Trophoblast cell (in vitro differentiated cells and primary cell): ENCODE data around the gene SUSD2.

Experiments
- DNase-seq, 2 donors: peaks; one replicate each; pipeline ENCODE4 v3.0.0-alpha.2; 2016
- H2AFZ ChIP-seq: 2 replicates; pipeline ENCODE4 v1.6.1; 2013; ENCODE audit warnings: low read length, moderate library complexity, mild to moderate bottlenecking; ENCODE audit not compliant: insufficient read depth, poor library complexity
- H2AK5ac ChIP-seq: 2 replicates; pipeline ENCODE4 v1.6.1; 2013; ENCODE audit warnings: mild to moderate bottlenecking, low read length
- H2BK120ac ChIP-seq: 2 replicates; pipeline ENCODE4 v1.6.1; 2013; ENCODE audit warnings: low read length, mild to moderate bottlenecking, moderate library complexity; ENCODE audit not compliant: insufficient read depth, poor library complexity
- H2BK12ac ChIP-seq: 2 replicates; pipeline ENCODE4 v1.6.1; 2013; ENCODE audit warnings: mild to moderate bottlenecking, low read length, moderate library complexity
- H2BK5ac ChIP-seq: 2 replicates; pipeline ENCODE4 v1.6.1; 2013; ENCODE audit warnings: low read length, low read depth, moderate library complexity, mild to moderate bottlenecking; ENCODE audit not compliant: poor library complexity
- H3K14ac ChIP-seq: 2 replicates; pipeline ENCODE4 v1.6.1; 2013; ENCODE audit warnings: mild to moderate bottlenecking, low read length
- H3K18ac ChIP-seq: 2 replicates; pipeline ENCODE4 v1.6.1; 2013; ENCODE audit warnings: mild to moderate bottlenecking, low read length
- H3K23ac ChIP-seq: 2 replicates; pipeline ENCODE4 v1.6.1; 2013; ENCODE audit warnings: low read length
- H3K27ac ChIP-seq: 2 replicates; pipeline ENCODE4 v1.5.1; 2013; ENCODE audit warnings: low read depth, mild to moderate bottlenecking, inconsistent platforms, low read length, moderate library complexity
- H3K27me3 ChIP-seq: 2 replicates; pipeline ENCODE4 v1.6.1; 2013; ENCODE audit warnings: inconsistent platforms, mild to moderate bottlenecking, low read length, moderate library complexity; ENCODE audit not compliant: insufficient read depth
- H3K36me3 ChIP-seq, 2 experiments: 1 replicate in 1 of 2; 2 replicates in 1 of 2; pipeline ENCODE4 v1.6.1; 2013; ENCODE audit warnings: low read length in 2 of 2, mild to moderate bottlenecking in 2 of 2, moderate library complexity in 1 of 2; ENCODE audit not compliant: insufficient read depth in 2 of 2, control insufficient read depth in 1 of 2
- H3K4ac ChIP-seq: 2 replicates; pipeline ENCODE4 v1.6.1; 2013; ENCODE audit warnings: low read depth, mild to moderate bottlenecking, low read length, moderate library complexity
- H3K4me1 ChIP-seq, 2 experiments: 1 replicate in 1 of 2; 2 replicates in 1 of 2; pipeline ENCODE4 v1.6.1; 2013; ENCODE audit warnings: low read length in 2 of 2, mild to moderate bottlenecking in 2 of 2, moderate library complexity in 1 of 2; ENCODE audit not compliant: insufficient read depth in 2 of 2, control insufficient read depth in 1 of 2
- H3K4me2 ChIP-seq: 2 replicates; pipeline ENCODE4 v1.6.1; 2013; ENCODE audit warnings: inconsistent platforms, mild to moderate bottlenecking, low read length, moderate library complexity
- H3K4me3 ChIP-seq: 2 replicates; pipeline ENCODE4 v1.5.1; 2013; ENCODE audit warnings: mild to moderate bottlenecking, low read depth, low read length, inconsistent platforms
- H3K79me1 ChIP-seq: one replicate; pipeline ENCODE4 v1.6.1; 2013; ENCODE audit warnings: low read length
- H3K79me2 ChIP-seq: 2 replicates; pipeline ENCODE4 v1.6.1; 2013; ENCODE audit warnings: low read length, mild to moderate bottlenecking; ENCODE audit not compliant: control insufficient read depth, insufficient read depth, poor library complexity
- H3K9ac ChIP-seq: 2 replicates; pipeline ENCODE4 v1.6.1; 2013; ENCODE audit warnings: mild to moderate bottlenecking, low read length
- H3K9me3 ChIP-seq: 2 replicates; pipeline ENCODE4 v1.6.1; 2013; ENCODE audit warnings: low read depth, mild to moderate bottlenecking, control low read depth, inconsistent platforms, low read length; ENCODE audit not compliant: insufficient read depth
- H4K12ac ChIP-seq: 2 replicates; pipeline ENCODE4 v1.6.1; 2013; ENCODE audit warnings: low read depth, mild to moderate bottlenecking, low read length, moderate library complexity
- H4K8ac ChIP-seq: 2 replicates; pipeline ENCODE4 v1.6.1; 2013; ENCODE audit warnings: low read depth, mild to moderate bottlenecking, low read length, moderate library complexity
- H4K91ac ChIP-seq: one replicate; pipeline ENCODE4 v1.6.1; 2013; ENCODE audit warnings: low read depth, mild to moderate bottlenecking, low read length, moderate library complexity
- WGBS: extraction: QIAGEN DNeasy Blood & Tissue Kit; methylation state at CpG from one replicate; pipeline ENCODE4 v1.1.7; 2013; ENCODE audit warnings: missing lambda C conversion rate; ENCODE audit not compliant: insufficient read length, insufficient coverage; ENCODE audit errors: extremely low coverage; 5-methylcytosine and 5-hydroxymethylcytosine counted together

SUSD2 gene

GRCh38 chr22:24185001-24185500, 3.8 kb downstream of the SUSD2 start:
- Histone ChIP-seq H3K36me3 (peaks cover 2 to 6% of the 10 kb centered on the region in 2 experiments), H2AFZ (no peak overlapping the region), H3K79me1 (peaks cover 3% of the 10 kb centered on the region), H2AK5ac (no peak overlapping the region), H3K27ac (no peak overlapping the region), H4K12ac (no peak overlapping the region), H3K9me3 (no peaks in the 10 kb centered on the region), H3K4me3 (no peak overlapping the region), H3K18ac (no peak overlapping the region), H3K14ac (no peak overlapping the region), H4K91ac (no peak overlapping the region), H3K23ac (no peak overlapping the region), H3K4me2 (no peak overlapping the region), H2BK12ac (no peak overlapping the region), H2BK5ac (no peak overlapping the region), H2BK120ac (no peak overlapping the region), H4K8ac (no peak overlapping the region), H3K4ac (no peak overlapping the region), H3K4me1 (peaks cover 13 to 14% of the 10 kb centered on the region in 2 experiments), H3K27me3 (no peaks in the 10 kb centered on the region), H3K9ac (no peak overlapping the region), H3K79me2 (no peaks in the 10 kb centered on the region)
- DNase-seq = no peak
- WGBS = no CpG with 5 or more reads among the region's 16 CpGs

- H4K12ac ChIP-seq = no peak overlapping the region
- H3K79me1 ChIP-seq = peaks cover 9% of the 10 kb centered on the region
- no peak overlapping the region for H3K27ac ChIP-seq
- H2BK120ac ChIP-seq = no peak overlapping the region
- no CpG with 5 or more reads among the region's 51 CpGs for WGBS
- H3K9ac ChIP-seq = no peak overlapping the region
- H3K79me2 ChIP-seq = no peaks in the 10 kb centered on the region
- H2AK5ac ChIP-seq = no peak overlapping the region
- no peak overlapping the region for H4K91ac ChIP-seq
- H3K9me3 ChIP-seq = no peaks in the 10 kb centered on the region
- no peak overlapping the region for H3K23ac ChIP-seq
- DNase-seq = no peak
- no peak overlapping the region for H4K8ac ChIP-seq
- peaks cover 14 to 19% of the 10 kb centered on the region in 2 experiments for H3K4me1 ChIP-seq
- no peak overlapping the region for H3K4me3 ChIP-seq
- H3K18ac ChIP-seq = no peak overlapping the region
- no peak overlapping the region for H2BK12ac ChIP-seq
- H3K4ac ChIP-seq = no peak overlapping the region
- H2BK5ac ChIP-seq = no peak overlapping the region
- no peaks in the 10 kb centered on the region for H3K27me3 ChIP-seq
- H3K14ac ChIP-seq = no peak overlapping the region
- peaks cover 2 to 6% of the 10 kb centered on the region in 2 experiments for H3K36me3 ChIP-seq
- H3K4me2 ChIP-seq = no peak overlapping the region
- H2AFZ ChIP-seq = no peak overlapping the region
These were observed 4.4 kb downstream of the SUSD2 start for GRCh38 chr22:24185501-24186351.

GRCh38 chr22:24186352-24186740, 5.1 kb downstream of the SUSD2 start:
- Histone ChIP-seq H3K4ac (no peak overlapping the region), H3K18ac (no peak overlapping the region), H3K36me3 (peaks cover 2 to 6% of the 10 kb centered on the region in 2 experiments), H4K91ac (no peak overlapping the region), H2BK5ac (no peak overlapping the region), H4K8ac (no peak overlapping the region), H3K9ac (no peak overlapping the region), H3K4me2 (no peak overlapping the region), H2AFZ (no peak overlapping the region), H3K23ac (no peak overlapping the region), H2AK5ac (no peak overlapping the region), H3K4me1 (peaks cover 19 to 22% of the 10 kb centered on the region in 2 experiments), H2BK120ac (no peak overlapping the region), H3K14ac (no peak overlapping the region), H3K4me3 (no peak overlapping the region), H4K12ac (no peak overlapping the region), H3K79me1 (peaks cover 15% of the 10 kb centered on the region), H2BK12ac (no peak overlapping the region), H3K27me3 (no peaks in the 10 kb centered on the region), H3K9me3 (no peaks in the 10 kb centered on the region), H3K79me2 (no peaks in the 10 kb centered on the region), H3K27ac (no peak overlapping the region)
- DNase-seq = peak; percentile 40 to 73
- WGBS = no CpG with 5 or more reads among the region's 15 CpGs

GRCh38 chr22:24186892-24187670, 5.8 kb downstream of the SUSD2 start:
- WGBS = no CpG with 5 or more reads among the region's 34 CpGs
- Histone ChIP-seq H3K18ac (no peak overlapping the region), H2BK5ac (no peak overlapping the region), H4K8ac (no peak overlapping the region), H3K27me3 (no peaks in the 10 kb centered on the region), H3K4ac (no peak overlapping the region), H3K9ac (no peak overlapping the region), H2AK5ac (no peak overlapping the region), H3K4me2 (no peak overlapping the region), H2BK120ac (no peak overlapping the region), H3K23ac (no peak overlapping the region), H3K4me3 (no peak overlapping the region), H3K79me1 (peaks cover 18% of the 10 kb centered on the region), H3K36me3 (peaks cover 2 to 6% of the 10 kb centered on the region in 2 experiments), H3K4me1 (peaks cover 16 to 20% of the 10 kb centered on the region in 2 experiments), H4K91ac (no peak overlapping the region), H3K9me3 (peaks cover 1% of the 10 kb centered on the region), H2BK12ac (no peak overlapping the region), H2AFZ (no peak overlapping the region), H3K27ac (no peak overlapping the region), H3K14ac (no peak overlapping the region), H3K79me2 (no peaks in the 10 kb centered on the region), H4K12ac (no peak overlapping the region)
- DNase-seq = no peak
